Astrocyte (in vitro differentiated cells and primary cell): ENCODE data around the gene EPOP.

Experiments
- EZH2 ChIP-seq: IDR thresholded peaks from 2 replicates; pipeline ENCODE4 v1.6.1; 2012; ENCODE audit warnings: mild to moderate bottlenecking, low read length, inconsistent platforms; ENCODE audit not compliant: insufficient read depth
- TF ChIP-seq, protein P1 (sequence below): IDR thresholded peaks from 2 replicates; pipeline ENCODE4 v1.5.1; 2011; ENCODE audit warnings: low read depth, mild to moderate bottlenecking, inconsistent platforms, low read length, moderate library complexity; ENCODE audit not compliant: insufficient read depth

DNA sequence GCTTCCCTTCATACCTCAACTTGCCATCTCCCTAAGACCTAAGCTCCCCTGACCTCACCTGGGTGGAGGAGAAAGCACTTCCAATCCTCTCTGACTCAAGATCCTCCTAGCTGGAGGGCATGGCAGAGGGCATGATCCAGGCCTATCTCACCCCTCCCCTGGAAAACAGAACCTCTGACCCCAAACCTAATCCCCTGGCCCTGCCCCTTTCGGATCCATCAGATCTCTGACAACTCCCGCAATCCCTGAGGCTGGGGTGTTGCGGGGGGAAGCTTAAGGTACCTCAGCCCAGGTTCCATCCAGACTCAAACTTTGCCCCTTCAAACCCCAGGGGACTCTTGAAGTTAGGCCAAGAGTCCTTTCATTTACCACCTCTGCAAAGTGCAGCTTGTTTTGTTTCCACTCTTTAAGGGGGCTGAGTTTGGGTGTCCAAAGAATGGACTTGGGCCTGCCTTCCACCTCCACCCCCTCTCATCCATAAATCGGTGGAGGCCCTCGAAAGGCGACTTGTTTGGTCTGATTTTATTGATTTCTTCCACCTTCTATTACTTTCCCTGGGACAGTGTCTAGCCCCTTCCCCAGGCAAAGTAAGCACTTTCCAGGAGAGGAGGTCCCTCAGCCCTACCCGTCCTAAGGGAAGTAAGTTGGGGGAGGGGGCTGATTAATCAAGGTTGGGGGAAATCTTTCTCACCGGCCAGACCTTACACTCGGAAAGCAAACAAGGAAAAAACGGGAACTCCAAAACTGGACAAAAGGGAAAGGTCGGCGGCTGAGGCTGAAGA lies 2.6 kb downstream of the EPOP start:
- TF ChIP-seq, protein P1, sequence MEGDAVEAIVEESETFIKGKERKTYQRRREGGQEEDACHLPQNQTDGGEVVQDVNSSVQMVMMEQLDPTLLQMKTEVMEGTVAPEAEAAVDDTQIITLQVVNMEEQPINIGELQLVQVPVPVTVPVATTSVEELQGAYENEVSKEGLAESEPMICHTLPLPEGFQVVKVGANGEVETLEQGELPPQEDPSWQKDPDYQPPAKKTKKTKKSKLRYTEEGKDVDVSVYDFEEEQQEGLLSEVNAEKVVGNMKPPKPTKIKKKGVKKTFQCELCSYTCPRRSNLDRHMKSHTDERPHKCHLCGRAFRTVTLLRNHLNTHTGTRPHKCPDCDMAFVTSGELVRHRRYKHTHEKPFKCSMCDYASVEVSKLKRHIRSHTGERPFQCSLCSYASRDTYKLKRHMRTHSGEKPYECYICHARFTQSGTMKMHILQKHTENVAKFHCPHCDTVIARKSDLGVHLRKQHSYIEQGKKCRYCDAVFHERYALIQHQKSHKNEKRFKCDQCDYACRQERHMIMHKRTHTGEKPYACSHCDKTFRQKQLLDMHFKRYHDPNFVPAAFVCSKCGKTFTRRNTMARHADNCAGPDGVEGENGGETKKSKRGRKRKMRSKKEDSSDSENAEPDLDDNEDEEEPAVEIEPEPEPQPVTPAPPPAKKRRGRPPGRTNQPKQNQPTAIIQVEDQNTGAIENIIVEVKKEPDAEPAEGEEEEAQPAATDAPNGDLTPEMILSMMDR = no peak
- no peak for TF ChIP-seq EZH2
